Endometrium (tissue), 2 donors: ENCODE measurements around the gene INSL3.
A peak's percentile ranks its signal among the peaks of the same experiment; 100 is the strongest.

ENCODE experiments used
- FAIRE-seq: peaks from 2 replicates; lab custom pipeline; 2012; peaks lifted over from hg19 to GRCh38; lab: Jason Lieb, UNC
- donor health status: control.
- donor health status: control.

The INSL3 gene

GRCh38 chr19:17821190-17821589, at the start of gene INSL3:
TSS of gene INSL3 (minus strand) at chr19:17821519. CDS start at chr19:17821506, 13 bp downstream.
- no peak for FAIRE-seq

- FAIRE-seq, result no peak
Observed at GRCh38 chr19:17869114-17869608, 47.8 kb upstream of the INSL3 start.

GRCh38 chr19:17868669-17869068, 47.4 kb upstream of the INSL3 start:
- no peak for FAIRE-seq

- FAIRE-seq, result no peak
Observed at GRCh38 chr19:17866964-17867486, 45.7 kb upstream of the INSL3 start.

GRCh38 chr19:17866312-17866963, 45.1 kb upstream of the INSL3 start:
- FAIRE-seq, result no peak

- FAIRE-seq, result no peak
Observed at GRCh38 chr19:17865364-17866311, 44.3 kb upstream of the INSL3 start.

GRCh38 chr19:17863520-17864182, 42.3 kb upstream of the INSL3 start:
- FAIRE-seq, result no peak

- no peak for FAIRE-seq
Observed at GRCh38 chr19:17862711-17863519, 41.6 kb upstream of the INSL3 start.

- FAIRE-seq, result no peak
Observed at GRCh38 chr19:17861542-17862402, 40.5 kb upstream of the INSL3 start.

- FAIRE-seq, result no peak
Observed at GRCh38 chr19:17860993-17861360, 39.7 kb upstream of the INSL3 start.

- FAIRE-seq, result no peak
Observed at GRCh38 chr19:17860331-17860992, 39.1 kb upstream of the INSL3 start.

GRCh38 chr19:17859533-17860330, 38.4 kb upstream of the INSL3 start, which contains the start of gene RPL18A:
TSS of gene RPL18A (plus strand) at chr19:17859910. CDS start at chr19:17859957, 47 bp downstream.
- FAIRE-seq, result peak; percentile 99

- FAIRE-seq, result no peak
Observed at GRCh38 chr19:17855280-17856152, 34.2 kb upstream of the INSL3 start.

GRCh38 chr19:17854061-17854460, 32.7 kb upstream of the INSL3 start:
- FAIRE-seq, result no peak

GRCh38 chr19:17848595-17849292, 27.4 kb upstream of the INSL3 start:
- FAIRE-seq, result no peak

- no peak for FAIRE-seq
Observed at GRCh38 chr19:17847538-17848366, 26.4 kb upstream of the INSL3 start, which contains the start of gene JAK3. TSS of gene JAK3 (minus strand) at chr19:17847982. CDS start at chr19:17844417, 3,565 bp downstream.
